ENCODE results near the gene DLGAP1. TPM values are rescaled to one million over a fixed set of nuclear protein-coding genes. Genes with fewer than 3 reads are reported as not detected.

DLGAP1 gene
- total RNA-seq, 1 donor from 2014 or later, result 2.0 TPM

DNA sequence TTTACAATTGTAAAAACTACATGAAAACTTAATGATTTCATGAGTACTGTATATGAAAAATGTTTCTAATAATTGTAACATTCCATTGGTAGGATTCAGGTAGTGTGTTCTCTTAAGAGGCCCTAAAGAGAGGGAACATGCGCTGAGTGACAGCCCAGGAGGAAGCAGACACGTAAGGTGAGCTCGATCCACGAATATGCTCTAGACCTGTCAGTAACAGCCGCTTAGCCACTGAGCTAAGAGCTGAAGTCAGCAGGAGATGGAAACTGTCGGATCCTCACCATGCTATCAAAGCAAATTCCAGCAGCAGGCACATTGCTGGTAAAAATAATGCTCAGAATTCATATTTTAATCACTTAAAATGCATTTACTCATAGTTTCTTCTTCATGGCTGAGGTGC lies 658.7 kb downstream of the DLGAP1 start:
- no peak for DNase-seq (ENCODE audit: extremely low read depth, low read depth, low spot score)

GRCh38 chr18:3794537-3795348 lies 660.4 kb downstream of the DLGAP1 start:
- peak; percentile 93 for DNase-seq (ENCODE audit: extremely low read depth, low read depth, low spot score)

- no peak for DNase-seq (ENCODE audit: extremely low read depth, low read depth, low spot score)
These were observed 661.6 kb downstream of the DLGAP1 start for GRCh38 chr18:3793545-3793944.

GRCh38 chr18:3793111-3793510 lies 662.0 kb downstream of the DLGAP1 start:
- DNase-seq (ENCODE audit: extremely low read depth, low read depth, low spot score), result no peak

GRCh38 chr18:3792711-3793110 lies 662.4 kb downstream of the DLGAP1 start:
- no peak for DNase-seq (ENCODE audit: extremely low read depth, low read depth, low spot score)

DNA sequence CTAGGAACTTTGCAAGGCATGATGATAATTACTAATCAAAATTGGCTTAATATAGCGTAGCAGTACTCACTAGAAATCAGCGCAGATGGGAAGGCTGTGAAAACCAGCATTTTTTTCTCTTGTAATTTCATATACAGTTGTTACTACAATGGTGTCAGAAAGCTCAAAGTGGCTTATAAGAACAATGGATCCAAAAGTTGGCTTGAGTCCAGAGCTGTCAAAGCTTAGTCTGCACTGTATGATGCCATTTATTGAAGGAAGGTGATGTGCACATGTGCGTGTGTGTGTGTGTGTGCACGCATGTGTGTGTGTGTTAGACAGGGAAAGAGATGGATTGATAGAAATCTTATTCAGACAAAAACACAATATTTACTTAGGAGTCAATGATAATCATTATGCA lies 663.9 kb downstream of the DLGAP1 start:
- no peak for DNase-seq (ENCODE audit: extremely low read depth, low read depth, low spot score)

GRCh38 chr18:3790703-3791102 lies 664.4 kb downstream of the DLGAP1 start:
- DNase-seq (ENCODE audit: extremely low read depth, low read depth, low spot score), result no peak

DNA sequence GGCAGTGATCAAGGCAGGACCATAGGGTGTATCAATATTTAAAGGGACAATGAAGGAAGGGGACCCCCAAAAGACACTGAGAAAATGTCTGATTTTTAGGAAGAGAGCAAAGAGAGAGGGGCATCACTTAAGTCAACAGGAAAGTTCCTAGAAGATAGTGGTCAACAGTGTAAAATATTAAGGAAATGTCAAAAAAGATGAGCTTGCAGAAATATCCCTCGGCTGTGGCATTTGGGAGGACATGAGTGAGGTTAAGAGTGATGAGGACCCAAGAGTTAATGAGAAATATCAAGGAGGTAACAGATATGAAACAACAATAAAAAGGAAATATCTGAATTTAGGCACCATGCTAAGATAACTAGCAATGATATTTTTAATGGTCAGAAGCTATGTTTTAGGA lies 665.6 kb downstream of the DLGAP1 start:
- no peak for DNase-seq (ENCODE audit: extremely low read depth, low read depth, low spot score)

GRCh38 chr18:3784949-3785348 lies 670.2 kb downstream of the DLGAP1 start:
- no peak for DNase-seq (ENCODE audit: extremely low read depth, low read depth, low spot score)

- DNase-seq (ENCODE audit: extremely low read depth, low read depth, low spot score), result no peak
These were observed 672.2 kb downstream of the DLGAP1 start for GRCh38 chr18:3782901-3783300.

DNA sequence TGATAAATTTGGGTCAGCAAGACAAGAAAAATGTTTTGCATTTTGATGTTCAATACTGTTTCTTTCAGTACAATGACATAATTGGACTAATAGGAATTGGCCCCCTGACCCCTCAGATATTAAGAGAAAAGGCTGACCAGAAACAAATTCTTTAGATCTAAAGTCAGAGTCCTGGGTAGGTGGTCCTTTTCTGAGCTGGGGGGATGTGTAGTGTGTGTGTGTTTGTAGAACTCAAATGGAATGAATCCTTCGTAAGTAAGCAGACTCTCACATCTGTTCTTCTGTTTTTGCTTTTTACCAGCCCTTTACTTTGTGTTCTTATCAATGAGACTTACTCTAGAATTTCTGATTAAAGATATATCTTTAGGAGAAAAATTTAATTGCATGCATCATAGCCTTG lies 677.4 kb downstream of the DLGAP1 start:
- DNase-seq (ENCODE audit: extremely low read depth, low read depth, low spot score), result no peak

- no peak for DNase-seq (ENCODE audit: extremely low read depth, low read depth, low spot score)
These were observed 678.0 kb downstream of the DLGAP1 start for GRCh38 chr18:3777122-3777521.

GRCh38 chr18:3775996-3776395 lies 679.1 kb downstream of the DLGAP1 start:
- no peak for DNase-seq (ENCODE audit: extremely low read depth, low read depth, low spot score)

DNA sequence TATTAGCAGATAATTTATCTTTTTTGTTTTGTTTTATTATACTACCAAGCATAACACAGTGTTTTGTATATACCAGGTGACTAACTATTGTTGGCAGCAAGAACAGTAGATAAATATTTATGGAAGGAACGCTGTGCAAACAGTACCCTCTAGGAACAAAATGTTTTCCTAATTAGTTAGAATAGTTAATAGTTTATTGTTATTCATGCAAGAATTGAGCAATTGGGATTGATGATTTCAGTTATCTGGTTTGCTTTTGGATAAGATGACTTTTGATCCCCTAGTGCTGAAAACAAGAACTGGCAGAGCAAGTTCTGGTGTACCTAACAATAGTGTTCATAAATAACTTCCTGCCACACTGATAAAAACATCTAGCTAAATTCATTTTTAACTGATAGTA lies 681.8 kb downstream of the DLGAP1 start:
- no peak for DNase-seq (ENCODE audit: extremely low read depth, low read depth, low spot score)

- DNase-seq (ENCODE audit: extremely low read depth, low read depth, low spot score), result no peak
These were observed 683.8 kb downstream of the DLGAP1 start for GRCh38 chr18:3771121-3771971.

- DNase-seq (ENCODE audit: extremely low read depth, low read depth, low spot score), result no peak
These were observed 693.8 kb downstream of the DLGAP1 start for GRCh38 chr18:3761266-3761665.

DNA sequence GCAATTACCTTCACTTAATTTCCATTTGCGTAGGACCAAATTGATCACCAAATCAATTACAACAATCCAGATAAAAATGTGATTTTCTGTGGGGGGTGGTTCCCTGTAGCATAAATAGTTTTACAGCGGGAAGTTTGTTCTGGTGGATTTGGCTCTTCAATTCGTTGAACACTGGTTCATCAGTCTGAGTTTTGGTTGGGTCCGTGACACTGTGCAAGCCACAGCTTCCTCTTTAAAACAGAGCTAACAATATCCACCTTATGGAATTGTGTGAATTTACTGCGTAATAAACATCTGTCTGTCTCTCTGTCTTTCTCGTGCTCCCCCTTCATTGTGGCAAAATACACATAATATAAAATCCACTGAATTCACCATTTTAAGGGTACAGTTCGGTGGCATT lies 694.4 kb downstream of the DLGAP1 start:
- no peak for DNase-seq (ENCODE audit: extremely low read depth, low read depth, low spot score)

DNA sequence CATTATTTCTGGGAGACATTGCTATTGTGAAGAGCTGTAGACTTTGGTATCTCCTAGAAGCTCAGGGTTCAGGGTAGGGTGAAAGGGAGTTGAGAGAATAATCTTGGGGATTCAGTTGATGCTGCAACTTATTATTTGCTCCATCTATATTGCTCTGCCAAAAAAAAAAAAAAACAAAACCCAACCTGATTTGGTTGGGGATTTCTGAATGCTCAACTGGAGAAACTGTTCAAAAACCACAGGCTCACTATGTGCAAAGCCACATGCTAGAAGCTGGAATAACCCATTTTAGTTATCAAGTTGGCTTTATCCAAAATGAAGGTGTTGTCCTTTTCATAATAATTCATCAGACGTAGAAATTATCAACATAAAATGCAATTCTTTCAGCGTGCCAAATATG lies 696.0 kb downstream of the DLGAP1 start:
- no peak for DNase-seq (ENCODE audit: extremely low read depth, low read depth, low spot score)

DNA sequence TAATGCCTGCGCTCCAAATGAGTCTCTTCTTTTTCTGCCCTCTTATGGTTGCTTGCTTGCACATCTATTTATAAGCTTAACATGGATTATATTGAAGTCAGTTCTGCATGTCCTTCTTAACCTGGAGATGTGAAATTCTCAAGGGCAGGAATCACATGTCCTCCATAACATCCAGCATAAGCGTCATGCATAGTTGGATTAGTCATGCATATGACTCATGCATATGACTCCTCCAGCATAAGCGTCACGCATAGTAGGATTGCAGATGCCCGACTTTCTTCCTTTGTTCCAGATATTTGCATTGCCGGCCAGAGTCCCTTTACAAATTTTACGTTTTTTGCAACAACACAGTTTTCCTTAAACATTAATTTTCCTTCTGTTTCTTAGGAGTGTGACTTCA lies 696.6 kb downstream of the DLGAP1 start:
- no peak for DNase-seq (ENCODE audit: extremely low read depth, low read depth, low spot score)

DNA sequence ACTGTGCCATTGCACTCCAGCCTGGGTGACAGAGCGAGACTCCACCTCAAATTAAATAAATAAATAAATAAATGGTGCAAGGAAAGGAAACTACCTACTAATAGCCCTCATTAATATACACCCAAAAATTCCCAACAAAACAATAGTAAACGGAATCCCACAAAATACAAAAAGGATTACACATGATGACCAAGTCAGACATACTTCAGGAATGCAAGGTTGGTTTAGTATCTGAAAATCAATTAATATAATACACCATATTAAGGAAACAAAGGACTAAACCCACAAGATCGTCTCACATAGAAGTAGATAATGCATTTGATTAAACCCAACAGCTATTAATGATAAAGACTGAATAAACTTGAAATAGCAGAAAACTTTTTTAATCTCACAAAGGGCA lies 697.7 kb downstream of the DLGAP1 start:
- DNase-seq (ENCODE audit: extremely low read depth, low read depth, low spot score), result no peak

GRCh38 chr18:3753106-3753505 lies 702.0 kb downstream of the DLGAP1 start:
- no peak for DNase-seq (ENCODE audit: extremely low read depth, low read depth, low spot score)

DNA sequence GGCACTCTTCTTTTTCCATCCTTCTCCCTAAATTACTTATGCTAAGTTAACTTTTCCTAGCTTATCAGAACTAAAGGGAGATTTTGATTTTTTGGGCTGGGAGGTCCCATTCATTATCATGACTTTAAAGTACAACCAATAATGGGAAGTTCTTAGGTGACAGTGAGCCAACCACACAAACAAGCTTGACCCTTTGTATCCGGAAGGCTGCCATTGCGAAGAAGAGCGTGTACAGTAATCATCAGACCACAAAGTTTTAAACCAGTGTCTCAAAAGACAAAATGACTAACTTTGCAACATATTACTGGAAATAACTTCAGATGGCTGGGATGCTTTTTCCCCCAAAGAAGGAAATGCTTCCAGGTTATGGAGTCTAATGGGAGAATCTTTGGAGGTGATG lies 707.0 kb downstream of the DLGAP1 start:
- no peak for DNase-seq (ENCODE audit: extremely low read depth, low read depth, low spot score)

Measured in glomerular endothelial cell (primary cell).